Superior temporal gyrus (tissue), 1 donor: ENCODE results near the gene ADAM22.

ENCODE experiments used
- DNase-seq: peaks from one replicate; pipeline ENCODE4 v3.0.0-alpha.2; 2016; ENCODE audit errors: extremely low spot score

ADAM22 gene

GRCh38 chr7:87960239-87960638 lies 26.2 kb downstream of the ADAM22 start:
- no peak for DNase-seq

GRCh38 chr7:87961754-87962153 lies 27.7 kb downstream of the ADAM22 start:
- DNase-seq: no peak

- DNase-seq: no peak
These were observed 32.2 kb downstream of the ADAM22 start for GRCh38 chr7:87966271-87966670.

GRCh38 chr7:87968021-87968420 lies 34.0 kb downstream of the ADAM22 start:
- DNase-seq: no peak

GRCh38 chr7:87982116-87982515 lies 48.1 kb downstream of the ADAM22 start:
- no peak for DNase-seq

GRCh38 chr7:87984088-87984487 lies 50.0 kb downstream of the ADAM22 start:
- no peak for DNase-seq

GRCh38 chr7:87993269-87993668 lies 59.2 kb downstream of the ADAM22 start:
- DNase-seq: no peak

GRCh38 chr7:87999261-87999660 lies 65.2 kb downstream of the ADAM22 start:
- no peak for DNase-seq

- no peak for DNase-seq
These were observed 67.9 kb downstream of the ADAM22 start for GRCh38 chr7:88001744-88002530.

- no peak for DNase-seq
These were observed 68.6 kb downstream of the ADAM22 start for GRCh38 chr7:88002617-88003016.

- DNase-seq: no peak
These were observed 69.5 kb downstream of the ADAM22 start for GRCh38 chr7:88003581-88003980.

- no peak for DNase-seq
These were observed 71.1 kb downstream of the ADAM22 start for GRCh38 chr7:88005191-88005590.

GRCh38 chr7:88009651-88010050 lies 75.6 kb downstream of the ADAM22 start:
- DNase-seq: no peak

GRCh38 chr7:88012086-88012485 lies 78.0 kb downstream of the ADAM22 start:
- no peak for DNase-seq

GRCh38 chr7:88013981-88014380 lies 79.9 kb downstream of the ADAM22 start:
- no peak for DNase-seq

- no peak for DNase-seq
These were observed 80.5 kb downstream of the ADAM22 start for GRCh38 chr7:88014581-88014980.

- DNase-seq: no peak
These were observed 81.3 kb downstream of the ADAM22 start for GRCh38 chr7:88015309-88015708.

- no peak for DNase-seq
These were observed 84.5 kb downstream of the ADAM22 start for GRCh38 chr7:88018501-88018900.

GRCh38 chr7:88020953-88021665 lies 87.1 kb downstream of the ADAM22 start:
- DNase-seq: no peak

- no peak for DNase-seq
These were observed 93.7 kb downstream of the ADAM22 start for GRCh38 chr7:88027724-88028123.

GRCh38 chr7:88034083-88034695 lies 100.1 kb downstream of the ADAM22 start:
- no peak for DNase-seq

- no peak for DNase-seq
These were observed 103.0 kb downstream of the ADAM22 start for GRCh38 chr7:88037050-88037449.

GRCh38 chr7:88040694-88041093 lies 106.6 kb downstream of the ADAM22 start:
- DNase-seq: no peak
